Activated naive CD8-positive, alpha-beta T cell treated with anti-CD3 and anti-CD28 coated beads, Interleukin-2, amount 50 U/mL, for 24 hours (primary cell): ENCODE results near the gene CDH22.

ENCODE experiments used
- ATAC-seq: fragments of 150-1000 bp; cut with Tn5 transposase; one replicate; pipeline ENCODE4 v1.10.0; 2021
- DNase-seq: peaks from one replicate; pipeline ENCODE4 v3.0.0; 2021
- H3K27ac Mint-ChIP-seq: one replicate; pipeline ENCODE4 v1.8.0; 2021; ENCODE audit warnings: mild to moderate bottlenecking, mixed read lengths
- H3K27me3 Mint-ChIP-seq: one replicate; pipeline ENCODE4 v1.8.0; 2021; ENCODE audit warnings: mixed read lengths
- H3K36me3 Mint-ChIP-seq: one replicate; pipeline ENCODE4 v1.8.0; 2021; ENCODE audit warnings: low read depth, mixed read lengths
- H3K4me1 Mint-ChIP-seq: one replicate; pipeline ENCODE4 v1.8.0; 2021; ENCODE audit warnings: mixed read lengths
- H3K4me3 Mint-ChIP-seq: one replicate; pipeline ENCODE4 v1.8.0; 2021; ENCODE audit warnings: mild to moderate bottlenecking, moderate library complexity, mixed read lengths
- H3K9me3 Mint-ChIP-seq: one replicate; pipeline ENCODE4 v1.8.0; 2021; ENCODE audit warnings: mixed read lengths

The CDH22 gene

DNA sequence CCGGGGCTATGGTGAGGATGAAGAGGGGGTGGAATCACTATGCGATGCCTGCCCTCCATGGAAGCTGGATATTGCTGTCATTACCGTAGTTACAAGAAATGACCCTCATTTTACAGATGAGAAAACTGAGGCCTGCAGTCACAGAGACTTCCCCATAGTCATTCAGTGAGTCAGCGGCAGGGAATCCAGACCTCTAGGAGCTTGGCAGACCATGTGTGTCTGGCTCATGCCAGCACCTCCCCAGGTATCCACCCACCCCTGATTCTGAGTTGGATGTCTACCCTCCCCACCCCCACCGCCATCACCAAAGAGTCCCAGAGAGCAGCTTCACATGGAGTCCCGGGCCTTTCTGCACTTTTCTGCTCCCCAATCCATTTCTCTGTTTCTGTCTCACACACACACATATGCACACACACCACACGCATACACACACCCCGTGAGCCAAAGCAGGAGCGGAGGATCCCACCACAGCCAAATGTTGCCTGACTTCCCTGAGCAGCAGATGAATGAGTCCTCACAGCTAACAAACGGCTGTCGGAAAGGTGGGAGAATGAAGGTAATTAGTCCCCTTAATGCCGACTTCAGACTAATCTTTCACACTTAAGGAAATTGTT, 24.8 kb downstream of the CDH22 start:
- Mint-ChIP-seq H3K27me3 (peaks cover 27% of the 10 kb centered on the region), H3K4me1 (no peaks in the 10 kb centered on the region), H3K9me3 (no peaks in the 10 kb centered on the region), H3K27ac (no peak overlapping the region), H3K36me3 (no peaks in the 10 kb centered on the region), H3K4me3 (no peak overlapping the region)
- ATAC-seq (no peak), DNase-seq (no peak)

DNA sequence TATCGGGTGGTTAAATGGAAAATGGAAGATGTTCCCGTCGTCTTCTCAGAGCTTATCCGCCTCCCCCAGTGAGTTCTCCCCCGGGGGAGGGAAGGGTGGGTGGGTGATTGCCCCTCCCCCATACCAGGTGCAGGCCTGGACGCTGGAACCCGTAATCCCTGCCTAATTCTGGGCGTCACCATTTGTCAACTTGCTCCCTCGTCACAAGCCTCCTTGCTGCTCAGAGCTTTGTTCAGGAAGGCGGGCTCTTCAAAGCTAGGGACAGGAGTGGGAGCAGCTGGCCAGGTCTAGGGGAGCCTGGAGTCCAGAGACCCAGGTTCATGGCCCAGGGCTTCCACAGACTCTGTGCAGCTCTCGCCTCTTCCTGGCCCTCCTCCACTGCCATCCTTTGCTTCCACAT, 25.6 kb downstream of the CDH22 start:
- peaks cover 30% of the 10 kb centered on the region for H3K27me3 Mint-ChIP-seq
- no peak overlapping the region for H3K4me3 Mint-ChIP-seq
- DNase-seq (no peak), ATAC-seq (no peak)
- no peaks in the 10 kb centered on the region for H3K36me3 Mint-ChIP-seq
- no peaks in the 10 kb centered on the region for H3K9me3 Mint-ChIP-seq
- H3K27ac Mint-ChIP-seq: no peak overlapping the region
- H3K4me1 Mint-ChIP-seq: no peaks in the 10 kb centered on the region

DNA sequence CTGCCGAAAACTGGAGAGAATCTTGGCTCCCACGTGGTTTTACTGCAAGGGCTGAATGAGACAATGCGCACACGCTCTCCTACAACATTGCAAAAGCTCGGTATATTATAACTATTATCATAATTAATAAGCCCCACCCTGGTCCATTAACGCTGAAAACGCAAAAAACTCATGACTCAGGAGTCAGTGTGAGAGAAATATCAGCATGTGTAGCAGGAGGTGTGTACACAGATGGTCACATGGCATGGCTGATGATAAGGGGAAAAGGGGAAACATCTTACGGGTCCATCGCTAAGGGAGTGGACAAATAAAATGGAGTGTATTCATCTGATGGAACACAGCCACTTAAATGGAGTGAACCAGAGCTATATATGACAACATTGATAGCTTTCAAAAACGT, 29.2 kb downstream of the CDH22 start:
- H3K27me3 Mint-ChIP-seq: peaks cover 48% of the 10 kb centered on the region
- DNase-seq: no peak
- H3K4me1 Mint-ChIP-seq: no peaks in the 10 kb centered on the region
- no peaks in the 10 kb centered on the region for H3K36me3 Mint-ChIP-seq
- no peak overlapping the region for H3K27ac Mint-ChIP-seq
- no peak overlapping the region for H3K4me3 Mint-ChIP-seq
- no peaks in the 10 kb centered on the region for H3K9me3 Mint-ChIP-seq
- ATAC-seq: no peak

DNA sequence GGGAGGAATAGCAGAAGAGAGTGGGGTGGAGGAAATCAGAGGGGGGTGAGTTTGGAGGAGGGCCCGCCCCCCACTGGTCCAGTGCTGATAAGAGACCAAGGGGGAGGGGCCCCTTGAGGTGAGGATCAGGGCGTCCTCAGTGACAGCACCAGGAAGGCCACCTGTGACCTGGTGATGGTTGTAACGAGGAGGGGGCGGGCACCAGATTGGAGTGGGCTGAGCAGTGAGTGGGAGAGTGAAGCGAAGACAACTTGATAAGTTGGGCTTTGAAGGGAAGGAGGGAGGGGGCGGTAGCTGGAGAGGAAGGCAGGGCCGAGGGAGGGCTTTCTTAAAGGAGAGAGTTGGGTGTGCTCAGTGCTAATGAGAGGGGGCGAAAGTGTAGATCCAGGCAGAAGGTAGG, 30.7 kb downstream of the CDH22 start:
- H3K9me3 Mint-ChIP-seq: peaks cover 5% of the 10 kb centered on the region
- H3K36me3 Mint-ChIP-seq: no peaks in the 10 kb centered on the region
- ATAC-seq: no peak
- no peak overlapping the region for H3K4me3 Mint-ChIP-seq
- H3K27me3 Mint-ChIP-seq: peaks cover 55% of the 10 kb centered on the region
- DNase-seq: no peak
- H3K27ac Mint-ChIP-seq: no peak overlapping the region
- no peaks in the 10 kb centered on the region for H3K4me1 Mint-ChIP-seq

DNA sequence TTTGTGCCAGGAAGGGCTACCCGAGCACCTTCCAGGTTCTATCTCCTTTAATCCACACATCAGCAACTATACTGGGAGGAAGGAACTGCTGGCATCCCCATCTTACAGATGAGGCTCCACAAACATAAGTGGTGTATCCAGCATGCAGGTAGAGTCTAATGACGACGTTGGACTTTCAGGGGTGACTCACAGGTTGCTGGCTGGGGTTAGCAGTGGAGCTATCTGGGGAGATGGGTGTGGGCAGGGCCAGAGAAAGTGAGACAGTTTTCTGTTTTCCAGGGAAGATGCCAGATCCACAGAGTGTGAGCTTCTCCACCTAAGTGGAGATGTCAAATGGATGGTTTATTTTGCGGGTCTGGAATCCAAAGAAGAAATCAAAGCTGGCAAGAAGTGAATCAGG, 31.8 kb downstream of the CDH22 start:
- Mint-ChIP-seq H3K4me1 (no peaks in the 10 kb centered on the region), H3K4me3 (no peak overlapping the region), H3K36me3 (no peaks in the 10 kb centered on the region), H3K27me3 (peaks cover 57% of the 10 kb centered on the region), H3K27ac (no peak overlapping the region), H3K9me3 (peaks cover 9% of the 10 kb centered on the region)
- DNase-seq: no peak
- no peak for ATAC-seq

DNA sequence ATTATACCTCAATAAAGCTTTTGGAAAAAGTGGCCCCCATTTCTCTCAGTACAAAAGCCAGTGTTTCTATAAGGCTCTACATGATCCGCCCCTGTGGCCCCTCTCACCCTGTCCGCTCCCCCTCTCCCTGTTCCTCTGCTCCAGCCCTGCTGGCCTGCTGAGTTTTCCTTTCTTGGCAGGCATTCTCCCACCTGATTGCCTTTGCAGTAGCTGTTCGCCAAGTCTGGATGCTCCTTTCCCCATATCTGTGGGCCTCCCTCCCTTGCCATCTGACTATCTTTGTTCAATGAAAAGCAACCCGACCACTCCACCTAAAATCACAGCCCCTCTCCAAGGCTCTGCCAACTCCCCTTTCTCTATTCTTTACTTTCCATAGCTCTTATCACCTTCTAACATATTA, 33.2 kb downstream of the CDH22 start:
- Mint-ChIP-seq H3K4me3 (no peak overlapping the region), H3K27ac (no peak overlapping the region), H3K4me1 (no peaks in the 10 kb centered on the region), H3K36me3 (no peaks in the 10 kb centered on the region), H3K9me3 (peaks cover 9% of the 10 kb centered on the region), H3K27me3 (peaks cover 54% of the 10 kb centered on the region)
- no peak for ATAC-seq
- no peak for DNase-seq

DNA sequence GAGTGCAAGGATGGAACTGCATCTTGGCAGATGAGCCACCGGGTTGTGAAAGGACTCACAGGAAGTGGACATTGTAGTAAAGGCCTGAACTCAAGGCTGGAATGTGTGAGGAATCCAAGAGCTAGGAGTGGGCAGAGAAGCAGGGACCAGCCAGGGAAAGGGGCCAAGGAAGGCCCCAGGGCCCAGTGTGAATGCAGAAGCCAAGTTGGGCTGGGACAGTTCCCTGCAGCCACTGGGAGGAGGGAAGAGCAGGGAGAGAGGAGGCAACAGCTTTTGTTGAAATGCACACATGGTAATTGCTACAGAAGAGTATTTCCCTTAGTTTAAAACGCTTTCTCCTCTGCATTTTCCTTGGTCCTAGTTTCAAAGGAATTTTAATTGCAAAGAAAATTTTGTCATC, 34.6 kb downstream of the CDH22 start:
- Mint-ChIP-seq H3K9me3 (peaks cover 9% of the 10 kb centered on the region), H3K36me3 (no peaks in the 10 kb centered on the region), H3K4me3 (no peak overlapping the region), H3K27me3 (peaks cover 56% of the 10 kb centered on the region), H3K4me1 (no peaks in the 10 kb centered on the region), H3K27ac (no peak overlapping the region)
- no peak for ATAC-seq
- no peak for DNase-seq

DNA sequence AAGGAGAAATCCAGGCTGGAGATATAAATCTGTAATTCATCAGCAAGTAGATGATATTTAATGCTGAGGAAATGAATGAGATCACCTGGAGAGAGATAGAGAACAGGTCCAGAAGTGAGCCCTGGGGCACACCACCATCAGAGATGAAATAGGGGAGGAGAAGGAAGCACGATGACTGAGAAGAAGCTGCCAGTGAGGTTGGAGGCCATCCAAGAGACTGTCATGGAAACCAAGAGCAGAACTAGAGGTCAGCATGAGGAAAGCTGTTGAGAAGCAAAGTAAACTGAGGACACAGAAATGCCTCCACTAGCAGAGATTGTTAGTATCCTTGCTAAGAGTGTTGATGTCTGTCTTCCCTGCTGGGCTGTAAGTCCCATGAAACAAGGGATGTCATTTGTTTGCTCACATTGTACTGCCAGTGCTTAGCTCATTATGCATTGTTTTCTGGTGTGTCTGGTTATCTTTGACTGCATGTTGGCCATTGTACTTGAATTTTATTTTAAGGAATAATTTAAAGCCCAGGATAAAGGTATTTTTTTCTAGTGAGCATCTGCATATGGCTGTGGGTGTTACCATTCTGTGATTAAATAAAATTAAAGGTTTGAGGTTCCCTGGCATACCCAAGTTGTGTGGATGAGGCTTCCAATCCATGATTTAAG, 35.8 kb downstream of the CDH22 start:
- H3K36me3 Mint-ChIP-seq: no peaks in the 10 kb centered on the region
- H3K4me3 Mint-ChIP-seq: no peak overlapping the region
- H3K9me3 Mint-ChIP-seq: peaks cover 9% of the 10 kb centered on the region
- no peak overlapping the region for H3K27ac Mint-ChIP-seq
- DNase-seq: no peak
- H3K27me3 Mint-ChIP-seq: peaks cover 55% of the 10 kb centered on the region
- ATAC-seq: no peak
- no peaks in the 10 kb centered on the region for H3K4me1 Mint-ChIP-seq

DNA sequence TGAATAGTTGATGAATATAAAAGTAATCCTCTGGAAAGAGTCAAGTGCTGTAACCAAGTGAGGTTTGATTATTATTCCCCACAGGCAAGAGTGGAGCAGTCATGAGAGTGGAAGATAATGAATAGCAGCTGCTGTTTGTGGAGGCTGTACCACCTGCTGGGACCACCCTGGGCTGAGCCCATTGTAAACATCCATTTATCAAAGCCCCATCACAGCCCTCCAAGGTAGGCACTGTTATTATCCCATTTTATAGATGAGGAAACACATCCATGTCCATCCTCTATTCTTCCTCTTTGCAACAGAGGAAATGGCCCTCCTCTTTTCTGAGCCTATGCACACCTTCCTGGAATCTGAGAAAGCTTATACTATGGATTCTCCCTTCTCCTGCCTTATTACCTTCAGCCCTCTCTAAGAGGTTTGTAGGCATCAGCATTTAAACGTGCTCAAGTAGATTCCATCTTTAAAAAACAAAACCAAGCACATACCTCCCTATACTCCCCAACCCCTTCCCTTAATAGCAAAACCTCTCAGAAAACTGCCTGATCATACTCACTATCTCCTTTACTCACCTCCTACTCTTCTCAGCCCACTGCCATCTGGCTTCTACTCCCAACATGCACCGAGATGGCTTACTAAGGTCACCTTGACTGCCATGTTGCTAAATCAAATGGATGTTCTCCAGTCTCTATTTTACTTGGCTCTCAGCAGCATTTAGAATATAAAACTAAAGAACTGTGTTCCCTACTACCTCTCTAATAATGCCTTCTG, 37.1 kb downstream of the CDH22 start:
- Mint-ChIP-seq H3K27ac (no peak overlapping the region), H3K4me3 (no peak overlapping the region), H3K4me1 (no peaks in the 10 kb centered on the region), H3K9me3 (peaks cover 9% of the 10 kb centered on the region), H3K36me3 (no peaks in the 10 kb centered on the region), H3K27me3 (peaks cover 56% of the 10 kb centered on the region)
- ATAC-seq (no peak), DNase-seq (no peak)

DNA sequence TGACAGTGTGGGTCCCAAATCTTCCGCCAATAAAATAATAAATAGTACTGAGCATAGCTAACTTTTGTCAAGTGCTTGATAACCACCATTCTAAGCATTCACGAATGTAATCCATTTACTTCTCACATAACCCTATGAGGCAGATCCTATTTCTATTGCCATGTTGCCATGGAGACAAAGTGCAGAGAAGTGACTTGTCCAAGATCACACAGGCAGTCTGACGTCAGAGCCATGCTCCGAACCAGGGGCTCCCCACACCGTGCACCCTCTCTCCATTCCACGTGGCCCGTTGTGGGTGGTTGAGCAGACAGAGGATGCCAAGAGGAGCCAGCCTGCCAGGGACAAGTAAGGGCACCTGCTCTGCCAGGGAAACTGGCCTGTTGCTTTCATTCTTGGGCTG, 38.9 kb downstream of the CDH22 start:
- Mint-ChIP-seq H3K36me3 (no peaks in the 10 kb centered on the region), H3K9me3 (peaks cover 9% of the 10 kb centered on the region), H3K27me3 (peaks cover 45% of the 10 kb centered on the region), H3K27ac (no peak overlapping the region), H3K4me3 (no peak overlapping the region), H3K4me1 (no peaks in the 10 kb centered on the region)
- DNase-seq (no peak), ATAC-seq (no peak)

DNA sequence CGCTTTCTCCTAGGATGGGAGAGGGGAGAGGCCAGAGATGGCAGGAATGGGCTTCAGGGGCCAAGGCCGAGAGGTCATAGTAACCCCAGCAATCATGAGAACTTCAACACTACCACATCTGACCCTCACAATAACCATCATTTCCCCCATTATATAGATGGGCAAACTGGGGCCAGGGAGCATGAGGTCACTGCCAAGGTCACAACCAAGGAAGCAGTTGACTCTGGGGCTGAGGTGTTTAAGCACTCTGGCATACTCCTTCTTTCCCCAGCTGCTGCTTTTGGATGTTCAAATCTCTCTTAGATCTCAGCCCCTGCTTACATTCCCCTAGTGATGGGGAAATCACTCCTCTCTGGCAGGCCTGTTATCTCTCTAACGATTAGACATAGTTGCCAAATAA, 39.6 kb downstream of the CDH22 start:
- Mint-ChIP-seq H3K27ac (no peak overlapping the region), H3K9me3 (peaks cover 9% of the 10 kb centered on the region), H3K4me3 (no peak overlapping the region), H3K27me3 (peaks cover 42% of the 10 kb centered on the region), H3K4me1 (no peaks in the 10 kb centered on the region), H3K36me3 (no peaks in the 10 kb centered on the region)
- DNase-seq: no peak
- no peak for ATAC-seq

DNA sequence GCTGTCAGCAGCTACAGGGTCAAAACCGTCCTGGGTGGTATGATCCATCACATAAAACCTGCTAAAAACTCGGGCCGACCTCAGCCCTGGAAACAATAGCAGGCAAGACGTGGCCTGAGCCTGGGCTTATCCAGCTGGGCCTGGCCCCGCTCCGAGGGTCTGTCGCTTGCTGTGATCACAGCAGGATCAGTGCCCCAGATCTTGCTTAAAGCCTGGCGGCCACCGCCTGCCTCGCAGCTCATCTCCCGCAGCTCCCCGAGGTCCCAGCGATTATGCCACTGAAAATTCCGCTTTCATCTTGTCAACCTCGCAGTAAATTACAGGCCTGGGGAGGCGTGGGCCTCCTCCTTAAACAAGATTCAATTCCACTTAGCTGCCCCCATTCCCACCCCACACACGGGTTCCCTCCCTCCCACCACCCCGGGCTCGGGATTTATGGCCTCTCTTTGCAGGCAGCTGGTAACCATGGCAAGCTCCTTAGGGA, 40.1 kb downstream of the CDH22 start:
- DNase-seq: no peak
- Mint-ChIP-seq H3K27ac (no peak overlapping the region), H3K9me3 (peaks cover 4% of the 10 kb centered on the region), H3K4me1 (no peaks in the 10 kb centered on the region), H3K36me3 (no peaks in the 10 kb centered on the region), H3K27me3 (peaks cover 41% of the 10 kb centered on the region), H3K4me3 (no peak overlapping the region)
- no peak for ATAC-seq

DNA sequence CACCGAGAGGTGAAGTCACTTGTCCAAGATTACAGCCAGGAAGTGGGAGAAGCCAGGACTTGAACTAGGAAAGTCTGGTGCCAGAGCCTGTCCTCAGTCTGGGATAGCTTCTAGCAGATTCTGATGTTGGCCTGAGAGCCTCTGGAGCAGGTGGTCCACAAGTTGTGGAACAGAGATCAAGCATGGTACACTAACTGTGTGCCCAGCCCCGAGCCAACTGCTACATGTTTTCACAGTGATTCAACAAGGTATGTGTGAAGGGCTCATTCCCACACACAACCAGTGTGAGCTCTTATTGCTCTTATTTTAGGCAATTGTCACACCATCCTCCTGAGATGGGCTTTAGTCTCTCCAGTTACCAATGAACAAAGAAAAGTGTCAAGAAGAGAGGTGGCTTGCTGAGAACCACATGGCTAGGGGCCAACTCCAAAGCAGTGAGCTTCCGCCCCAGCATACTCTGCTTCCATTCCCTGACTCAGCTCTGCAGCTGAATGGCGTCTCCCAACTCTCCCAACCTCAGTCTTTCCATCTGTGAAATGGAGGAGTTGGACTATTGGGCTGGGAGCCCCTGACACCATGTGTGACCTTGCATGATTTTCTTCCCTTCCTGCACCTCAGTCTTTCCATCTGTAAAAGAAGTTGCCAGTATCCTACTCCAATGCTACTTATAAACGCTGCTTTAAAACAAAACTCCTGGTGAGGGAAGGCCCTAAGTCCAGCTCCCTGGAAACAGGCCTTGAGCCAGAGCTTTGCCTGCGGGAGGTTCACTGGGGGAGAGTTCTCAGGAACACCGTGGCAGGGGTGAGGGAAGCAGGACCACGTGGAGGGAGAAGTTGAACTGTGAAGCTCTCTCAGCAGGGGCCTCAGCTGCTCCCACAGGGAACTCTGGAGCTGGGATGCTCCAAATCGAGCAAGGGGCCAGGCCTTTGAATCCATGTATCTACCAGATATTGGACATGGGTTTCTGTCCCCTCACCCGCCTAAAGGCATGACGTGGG, 40.9 kb downstream of the CDH22 start:
- H3K27ac Mint-ChIP-seq: no peak overlapping the region
- no peaks in the 10 kb centered on the region for H3K4me1 Mint-ChIP-seq
- DNase-seq (no peak), ATAC-seq (no peak)
- H3K36me3 Mint-ChIP-seq: no peaks in the 10 kb centered on the region
- H3K4me3 Mint-ChIP-seq: no peak overlapping the region
- peaks cover 41% of the 10 kb centered on the region for H3K27me3 Mint-ChIP-seq
- H3K9me3 Mint-ChIP-seq: peaks cover 4% of the 10 kb centered on the region

DNA sequence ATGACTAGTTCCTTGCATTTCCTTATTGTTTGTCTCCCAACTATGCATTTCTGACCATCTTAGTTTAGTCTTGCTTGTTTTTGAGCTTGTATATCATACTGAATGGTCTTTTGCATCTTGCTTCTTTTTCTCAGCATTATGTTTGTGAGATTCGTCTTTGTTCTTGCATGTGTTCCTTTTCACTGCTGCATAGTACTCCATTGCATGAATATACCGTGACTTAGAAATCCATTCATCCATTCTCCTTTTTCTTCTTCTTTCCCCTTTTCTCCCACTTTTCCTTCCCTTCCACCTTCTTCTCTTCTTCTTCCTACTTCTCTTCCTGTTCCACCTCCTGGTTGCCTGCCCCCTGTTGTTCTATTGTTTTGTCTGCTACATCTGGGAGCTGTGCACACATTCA, 42.8 kb downstream of the CDH22 start:
- no peak for DNase-seq
- Mint-ChIP-seq H3K36me3 (no peaks in the 10 kb centered on the region), H3K27me3 (peaks cover 36% of the 10 kb centered on the region), H3K4me1 (no peaks in the 10 kb centered on the region), H3K27ac (no peak overlapping the region), H3K9me3 (no peaks in the 10 kb centered on the region), H3K4me3 (no peak overlapping the region)
- ATAC-seq: no peak
